GM12801 (cell line): ENCODE results near the gene TRABD2A.

Experiments used
- TF ChIP-seq, protein P1 (sequence below): IDR thresholded peaks from one replicate; pipeline ENCODE4 v1.5.1; 2011; ENCODE audit warnings: control low read depth; ENCODE audit not compliant: insufficient read length; ENCODE audit errors: extremely low read depth

TRABD2A gene

DNA sequence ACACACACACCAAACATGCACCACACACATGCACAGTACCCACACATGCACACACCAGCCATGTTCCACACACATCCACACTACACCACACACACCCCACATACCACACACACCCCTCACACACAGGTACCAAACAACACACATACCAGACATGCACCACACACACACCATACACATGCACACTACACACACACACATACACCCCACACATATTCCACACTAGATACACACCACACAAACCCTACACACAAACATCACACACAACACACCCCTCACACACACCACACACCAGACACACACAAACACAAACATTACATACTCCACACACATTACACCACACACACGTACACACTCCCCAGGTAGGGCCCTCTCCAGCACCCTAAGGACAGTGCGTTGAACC lies 51.2 kb downstream of the TRABD2A start:
- TF ChIP-seq, protein P1, sequence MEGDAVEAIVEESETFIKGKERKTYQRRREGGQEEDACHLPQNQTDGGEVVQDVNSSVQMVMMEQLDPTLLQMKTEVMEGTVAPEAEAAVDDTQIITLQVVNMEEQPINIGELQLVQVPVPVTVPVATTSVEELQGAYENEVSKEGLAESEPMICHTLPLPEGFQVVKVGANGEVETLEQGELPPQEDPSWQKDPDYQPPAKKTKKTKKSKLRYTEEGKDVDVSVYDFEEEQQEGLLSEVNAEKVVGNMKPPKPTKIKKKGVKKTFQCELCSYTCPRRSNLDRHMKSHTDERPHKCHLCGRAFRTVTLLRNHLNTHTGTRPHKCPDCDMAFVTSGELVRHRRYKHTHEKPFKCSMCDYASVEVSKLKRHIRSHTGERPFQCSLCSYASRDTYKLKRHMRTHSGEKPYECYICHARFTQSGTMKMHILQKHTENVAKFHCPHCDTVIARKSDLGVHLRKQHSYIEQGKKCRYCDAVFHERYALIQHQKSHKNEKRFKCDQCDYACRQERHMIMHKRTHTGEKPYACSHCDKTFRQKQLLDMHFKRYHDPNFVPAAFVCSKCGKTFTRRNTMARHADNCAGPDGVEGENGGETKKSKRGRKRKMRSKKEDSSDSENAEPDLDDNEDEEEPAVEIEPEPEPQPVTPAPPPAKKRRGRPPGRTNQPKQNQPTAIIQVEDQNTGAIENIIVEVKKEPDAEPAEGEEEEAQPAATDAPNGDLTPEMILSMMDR = no peak

DNA sequence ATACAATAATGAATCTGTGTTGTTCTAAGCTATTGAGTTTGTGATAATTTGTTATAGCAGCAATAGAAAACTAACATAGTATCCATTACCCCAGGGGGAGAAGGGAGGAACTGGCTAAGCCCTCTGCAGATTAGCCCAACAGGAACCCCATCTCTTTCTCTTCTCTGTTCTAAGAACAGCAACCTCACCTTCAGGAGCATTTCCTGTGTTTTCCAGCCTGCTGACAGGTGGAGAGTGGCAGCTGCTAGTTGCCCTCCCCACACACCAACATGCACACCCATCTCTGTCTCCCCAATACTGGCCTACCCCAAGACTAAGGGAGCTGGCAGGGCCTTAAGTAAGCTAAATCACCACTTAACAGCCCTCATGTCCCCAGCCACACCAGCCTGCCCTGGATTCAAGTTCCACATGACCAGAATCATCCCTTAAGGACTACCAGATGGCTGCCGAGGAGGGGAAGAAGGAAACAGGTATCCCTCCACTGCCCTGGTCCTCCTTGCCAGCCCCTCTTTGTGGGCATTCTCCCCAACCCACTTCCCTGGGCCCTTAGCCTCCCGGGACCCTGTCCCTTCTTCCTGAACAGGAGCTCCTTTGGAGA lies 52.8 kb downstream of the TRABD2A start:
- TF ChIP-seq, protein P1 = no peak

DNA sequence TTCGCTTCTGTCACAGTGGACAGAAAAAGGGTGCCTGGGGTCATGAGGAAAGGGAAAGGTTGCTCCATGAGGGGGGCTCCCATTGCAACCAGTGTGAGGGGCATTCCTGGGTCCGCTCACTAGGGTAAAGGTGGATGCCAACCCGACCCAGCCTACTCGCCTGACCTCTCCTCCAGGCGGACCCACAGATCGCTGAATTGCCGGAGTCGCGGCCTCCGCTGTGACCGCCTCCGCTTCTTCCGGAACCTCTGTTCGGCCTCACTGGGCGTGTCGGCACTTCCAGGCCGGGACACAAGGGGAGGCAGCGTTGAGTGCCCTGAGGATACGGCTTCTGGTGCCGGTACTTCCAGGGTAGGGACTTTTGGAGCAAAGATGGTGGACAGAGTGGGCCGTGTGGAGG lies 57.1 kb downstream of the TRABD2A start:
- TF ChIP-seq, protein P1 = no peak

DNA sequence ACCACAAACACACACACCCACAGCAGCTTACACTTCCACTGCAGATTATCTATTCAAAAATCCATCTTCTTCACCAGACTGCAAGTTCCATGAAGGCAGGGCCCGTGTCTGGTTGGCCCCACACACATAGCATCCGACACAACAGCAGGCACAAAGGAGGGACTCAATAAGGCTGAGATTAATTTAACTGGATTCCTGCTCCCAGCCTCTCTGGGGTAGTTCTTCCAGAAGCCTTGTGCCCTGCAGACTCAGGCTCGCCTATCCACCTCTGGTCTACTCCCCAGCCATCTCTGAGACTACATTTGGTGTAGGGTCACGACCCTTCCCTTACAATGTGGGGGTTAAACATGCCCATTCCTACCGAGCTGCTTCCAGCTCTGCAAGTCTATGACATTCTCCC lies 57.7 kb downstream of the TRABD2A start:
- TF ChIP-seq, protein P1 = no peak

DNA sequence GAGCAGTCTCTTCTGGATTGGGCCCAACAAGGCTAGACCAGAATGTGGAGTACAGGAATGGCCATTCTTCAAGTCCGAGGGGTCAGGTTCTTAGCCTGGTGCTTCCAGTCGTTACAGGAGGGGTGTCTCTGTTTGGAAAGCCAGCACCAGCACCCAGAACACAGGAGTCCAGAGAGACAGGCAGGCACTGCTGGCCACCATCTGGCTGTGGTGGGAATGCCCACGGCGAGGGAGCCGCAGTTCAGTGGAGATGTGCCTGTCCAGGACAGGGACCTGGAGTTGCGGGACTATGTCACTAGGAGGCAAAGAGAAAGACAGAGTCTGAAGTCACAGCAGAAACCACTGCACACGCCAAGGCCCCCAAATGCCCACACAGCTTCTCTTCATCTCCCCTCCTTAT lies 59.1 kb downstream of the TRABD2A start:
- TF ChIP-seq, protein P1 = no peak

DNA sequence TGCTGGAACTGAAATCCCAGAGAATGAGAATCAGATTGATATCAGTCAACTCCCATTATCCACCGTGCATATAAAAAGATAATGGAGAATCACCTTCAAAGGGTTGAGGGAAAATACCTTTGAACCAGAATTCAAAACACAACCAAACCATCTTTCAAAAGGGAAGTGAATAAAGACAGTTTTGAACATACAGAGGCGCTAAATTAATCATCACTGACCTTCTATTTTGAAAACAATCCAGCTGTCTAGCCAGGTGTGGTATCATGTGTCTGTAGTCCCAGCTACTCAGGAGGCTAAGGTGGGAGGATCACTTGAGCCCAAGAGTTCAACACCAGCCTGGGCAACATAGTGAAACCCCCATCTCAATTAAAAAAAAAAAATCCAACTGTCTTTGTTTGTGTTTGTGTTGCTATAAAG lies 63.6 kb downstream of the TRABD2A start:
- TF ChIP-seq, protein P1 = no peak

DNA sequence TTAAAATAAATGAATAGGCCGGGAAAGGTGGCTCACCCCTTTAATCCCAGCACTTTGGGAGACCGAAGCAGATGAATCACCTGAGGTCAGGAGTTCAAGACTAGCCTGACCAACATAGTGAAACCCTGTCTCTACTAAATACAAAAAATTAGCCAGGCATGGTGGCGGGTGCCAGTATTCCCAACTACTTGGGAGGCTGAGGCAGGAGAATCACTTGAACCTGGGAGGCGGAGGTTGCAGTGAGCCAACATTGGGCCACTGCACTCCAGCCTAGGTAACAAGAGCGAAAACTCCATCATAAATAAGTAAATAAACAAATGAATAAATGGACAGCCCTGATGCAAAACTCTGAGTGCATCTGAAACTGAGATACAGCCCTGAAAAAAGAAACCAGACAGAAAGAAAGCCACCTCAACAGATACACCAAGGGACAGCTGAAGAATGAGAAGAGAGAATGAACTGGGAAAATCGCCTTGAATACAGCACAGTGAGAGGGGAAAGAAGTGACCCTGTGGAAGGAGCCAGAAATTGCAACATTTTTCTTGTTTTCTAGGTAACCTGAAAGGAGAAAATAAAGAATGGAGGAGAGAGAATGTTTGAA lies 64.4 kb downstream of the TRABD2A start:
- TF ChIP-seq, protein P1 = no peak
